ENCODE results near the gene PODXL2.

Gene PODXL2

DNA sequence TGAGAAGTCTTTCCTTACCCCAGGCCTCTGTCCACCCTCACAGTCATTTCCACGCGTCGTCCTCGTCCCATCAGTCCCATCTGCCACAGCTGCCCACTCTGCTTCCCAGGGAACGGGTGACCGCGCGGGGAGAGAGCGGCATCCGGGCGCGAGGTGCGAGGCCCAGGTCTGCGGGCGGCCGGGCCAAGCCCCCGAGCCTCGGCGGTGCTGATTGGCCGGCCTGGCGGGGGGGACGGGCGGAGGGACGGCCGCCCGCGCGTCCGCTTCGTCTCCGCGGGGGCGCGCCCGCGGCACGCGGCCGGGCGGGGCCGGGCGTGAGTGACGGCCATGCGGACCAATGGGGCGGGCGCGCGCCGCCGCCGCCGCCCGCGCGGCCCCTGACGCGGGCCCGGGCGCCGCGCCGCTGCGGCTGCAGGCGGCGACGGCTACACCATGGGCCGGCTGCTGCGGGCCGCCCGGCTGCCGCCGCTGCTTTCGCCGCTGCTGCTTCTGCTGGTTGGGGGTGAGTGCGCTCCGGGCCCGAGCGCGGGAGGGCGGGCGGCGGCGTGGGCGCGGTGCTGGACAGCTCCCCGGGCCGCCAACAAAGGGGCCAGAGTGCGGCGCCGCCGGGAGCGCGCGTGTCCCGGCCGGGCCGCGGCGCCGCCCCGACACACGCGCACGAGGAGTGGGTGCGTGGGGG lies at the start of gene PODXL2:
TSS of gene PODXL2 (plus strand) at position 398 of the 679 bp plus-strand sequence. CDS start at position 433, 35 bp downstream.
- TF ChIP-seq GATA3 (IDR thresholded peaks at IDR 0.05; ENCODE audit: low read depth, low read length) (no peak), GATA2 (IDR thresholded peaks at IDR 0.05; ENCODE audit: low read depth, low read length) (no peak)

DNA sequence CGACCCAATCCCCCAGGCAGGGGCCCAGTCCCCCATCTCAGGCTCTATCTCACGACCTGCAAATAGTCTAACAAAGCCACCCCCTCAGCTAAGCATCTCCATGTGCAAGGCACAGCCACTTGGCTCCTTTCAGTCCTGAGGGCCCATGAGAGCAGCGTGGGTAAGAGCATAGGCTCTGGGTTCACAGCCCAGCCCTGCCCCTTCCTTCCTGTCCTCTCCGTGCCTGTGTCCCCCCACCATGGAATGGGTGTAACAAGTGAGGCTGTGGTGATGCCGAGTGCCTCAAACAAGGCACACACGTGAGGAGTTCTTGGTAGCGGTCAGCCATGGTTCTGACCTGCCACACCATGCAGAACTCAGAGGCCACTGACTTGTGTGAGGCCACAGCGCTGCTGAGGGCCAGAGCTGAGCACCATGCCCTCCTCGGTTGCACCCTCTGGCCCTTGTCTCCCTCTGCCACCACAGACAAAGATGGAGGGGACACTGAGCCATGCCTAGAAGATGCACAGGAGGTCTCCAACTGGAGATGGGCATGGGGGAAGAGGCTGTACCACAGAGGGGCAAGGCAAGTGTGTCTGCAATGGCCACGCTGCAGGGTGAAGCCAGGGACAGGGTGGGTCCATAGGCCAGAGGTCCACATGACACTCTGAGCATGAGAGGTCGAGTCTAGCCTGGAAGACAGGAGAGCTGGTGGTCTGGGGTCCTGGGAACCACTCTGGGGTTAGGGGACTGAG lies 48.5 kb upstream of the PODXL2 start:
- TF ChIP-seq GATA3 (IDR thresholded peaks at IDR 0.05; ENCODE audit: low read depth, low read length) (no peak), GATA2 (IDR thresholded peaks at IDR 0.05; ENCODE audit: low read depth, low read length) (no peak)

DNA sequence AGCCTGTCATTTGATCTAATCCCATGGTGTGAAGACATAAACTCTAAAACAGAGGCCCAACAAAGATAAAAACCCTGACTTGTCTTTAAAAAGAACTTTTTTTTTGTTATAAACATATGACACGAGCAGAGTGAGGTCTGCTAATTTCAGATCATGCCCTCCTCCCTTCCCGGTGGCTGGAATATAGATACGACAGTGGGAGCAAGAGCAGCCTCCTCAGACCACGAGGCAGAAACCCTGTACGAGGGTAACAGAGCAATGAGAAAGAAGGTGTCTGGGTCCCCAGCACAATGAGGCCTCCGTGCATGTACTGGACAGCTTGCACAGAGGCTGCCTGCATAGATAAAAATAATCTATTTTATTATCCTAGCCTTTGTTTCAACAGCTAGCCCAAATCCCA lies 44.3 kb upstream of the PODXL2 start:
- no peak for TF ChIP-seq GATA3 (IDR thresholded peaks at IDR 0.05; ENCODE audit: low read depth, low read length)
- TF ChIP-seq GATA2 (IDR thresholded peaks at IDR 0.05; ENCODE audit: low read depth, low read length), result no peak

GRCh38 chr3:127585163-127585812 lies 43.7 kb upstream of the PODXL2 start:
- no peak for TF ChIP-seq GATA2 (IDR thresholded peaks at IDR 0.05; ENCODE audit: low read depth, low read length)
- no peak for TF ChIP-seq GATA3 (IDR thresholded peaks at IDR 0.05; ENCODE audit: low read depth, low read length)

GRCh38 chr3:127585813-127586413 lies 43.1 kb upstream of the PODXL2 start:
- TF ChIP-seq GATA2 (IDR thresholded peaks at IDR 0.05; ENCODE audit: low read depth, low read length) (no peak), GATA3 (IDR thresholded peaks at IDR 0.05; ENCODE audit: low read depth, low read length) (no peak)

GRCh38 chr3:127587876-127588275 lies 41.1 kb upstream of the PODXL2 start:
- TF ChIP-seq GATA3 (IDR thresholded peaks at IDR 0.05; ENCODE audit: low read depth, low read length), result no peak

GRCh38 chr3:127588806-127589577 lies 40.0 kb upstream of the PODXL2 start:
- no peak for TF ChIP-seq GATA2 (IDR thresholded peaks at IDR 0.05; ENCODE audit: low read depth, low read length)
- no peak for TF ChIP-seq GATA3 (IDR thresholded peaks at IDR 0.05; ENCODE audit: low read depth, low read length)

GRCh38 chr3:127589600-127590281 lies 39.2 kb upstream of the PODXL2 start:
- TF ChIP-seq GATA2 (IDR thresholded peaks at IDR 0.05; ENCODE audit: low read depth, low read length) (no peak), GATA3 (IDR thresholded peaks at IDR 0.05; ENCODE audit: low read depth, low read length) (no peak)

DNA sequence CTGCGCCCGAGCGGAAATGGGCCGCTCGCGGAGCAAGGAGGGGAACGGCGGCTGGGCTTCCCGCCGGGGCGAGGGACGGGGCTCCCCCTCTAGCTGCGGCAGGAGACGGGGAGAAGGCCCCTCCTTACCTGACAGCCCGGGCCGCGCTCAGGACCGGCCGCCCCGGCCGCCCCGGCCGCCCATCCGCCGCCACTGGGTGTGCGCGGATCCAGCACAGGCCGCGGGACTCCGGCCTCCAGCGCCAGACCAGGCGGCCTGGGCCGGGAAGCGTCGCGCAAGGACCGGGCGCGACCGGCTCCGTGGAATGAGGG lies 38.7 kb upstream of the PODXL2 start:
- TF ChIP-seq GATA2 (IDR thresholded peaks at IDR 0.05; ENCODE audit: low read depth, low read length) (no peak), GATA3 (IDR thresholded peaks at IDR 0.05; ENCODE audit: low read depth, low read length) (no peak)

DNA sequence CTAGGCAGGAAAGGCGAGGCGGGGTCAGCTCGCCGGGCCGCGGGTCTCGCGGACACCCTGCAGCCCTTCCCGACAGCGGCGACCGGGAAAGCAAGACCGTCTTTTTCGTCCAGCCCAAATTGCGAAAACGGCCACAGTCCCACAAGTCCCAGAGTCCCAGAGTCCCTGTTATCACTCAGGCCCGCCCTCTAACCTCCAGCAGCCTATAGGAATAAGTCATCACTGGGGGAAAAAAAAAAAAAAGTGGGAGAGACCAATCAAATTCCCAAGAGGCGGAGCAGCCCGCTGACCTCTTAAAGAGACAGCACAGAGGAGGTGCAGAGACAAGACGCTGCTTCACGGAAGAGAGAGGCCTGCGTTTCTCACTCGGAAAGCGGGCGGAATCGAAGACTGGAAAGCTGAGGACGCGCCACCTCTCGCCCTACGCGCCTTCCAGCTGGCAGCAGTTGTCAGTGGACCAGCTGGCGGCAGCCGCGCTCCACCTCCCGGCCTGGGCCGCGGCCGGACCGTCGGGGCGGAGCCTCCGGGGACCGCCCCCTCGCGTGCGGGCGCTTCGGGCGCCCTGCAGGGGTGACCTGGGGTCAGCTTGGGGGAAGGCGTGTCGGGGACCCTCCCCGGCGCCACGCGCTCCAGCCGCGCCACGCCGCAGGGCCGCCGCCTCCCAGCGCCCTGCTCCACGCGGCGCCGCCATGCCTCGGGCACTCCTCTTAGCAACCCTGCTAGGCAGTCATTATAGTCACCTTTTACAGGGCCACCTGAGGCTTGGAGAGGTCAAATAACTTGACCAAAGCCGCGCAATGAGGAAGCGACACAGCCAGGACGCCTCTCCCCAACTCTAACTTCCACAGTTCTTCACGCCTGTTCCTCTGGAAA lies 38.2 kb upstream of the PODXL2 start, which contains the start of gene TPRA1:
TSS of gene TPRA1 (minus strand) at position 141 of the 873 bp plus-strand sequence. CDS start 10,587 bp downstream, outside the sequence.
- TF ChIP-seq GATA2 (IDR thresholded peaks at IDR 0.05; ENCODE audit: low read depth, low read length), result peak; percentile 18
- TF ChIP-seq GATA3 (IDR thresholded peaks at IDR 0.05; ENCODE audit: low read depth, low read length), result no peak

GRCh38 chr3:127593178-127593577 lies 35.8 kb upstream of the PODXL2 start:
- TF ChIP-seq GATA2 (IDR thresholded peaks at IDR 0.05; ENCODE audit: low read depth, low read length) (no peak), GATA3 (IDR thresholded peaks at IDR 0.05; ENCODE audit: low read depth, low read length) (no peak)

DNA sequence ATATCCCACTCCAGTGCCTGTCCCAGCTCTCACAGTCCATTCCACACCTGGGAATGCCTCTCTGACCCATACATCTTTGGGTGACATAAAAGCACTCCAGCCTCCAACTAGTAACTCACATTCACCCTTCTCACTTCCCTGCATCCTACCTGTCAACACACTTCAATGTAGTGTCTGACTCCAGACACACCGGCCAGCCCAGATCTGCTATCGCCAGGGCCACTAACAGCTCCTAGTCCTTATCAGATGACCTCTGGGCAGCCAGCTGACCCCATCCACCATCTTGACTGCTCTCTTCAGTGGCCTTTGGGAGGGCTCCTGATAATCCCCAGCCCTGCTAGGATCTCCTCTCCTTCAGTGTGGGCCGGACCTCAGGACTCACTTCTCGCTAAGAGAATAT lies 33.7 kb upstream of the PODXL2 start:
- TF ChIP-seq GATA2 (IDR thresholded peaks at IDR 0.05; ENCODE audit: low read depth, low read length) (no peak), GATA3 (IDR thresholded peaks at IDR 0.05; ENCODE audit: low read depth, low read length) (no peak)

All from SH-SY5Y (cell line).